Ascending aorta (tissue), 2 donors: Measurements from ENCODE around the gene TIMM22. TPM values are rescaled to one million over a fixed set of nuclear protein-coding genes. Genes with fewer than 3 reads are reported as not detected.

Experiments
- DNase-seq, 2 donors: peaks; one replicate each; pipeline ENCODE4 v3.0.0-alpha.2; 2019; ENCODE audit warnings: low spot score in 2 of 2
- H3K27ac ChIP-seq, 2 donors: fragments of 200-600 bp; sonication (generic); one replicate each; pipeline ENCODE4 v1.5.1; 2016 to 2017; ENCODE audit warnings: mild to moderate bottlenecking in 1 of 2
- H3K27me3 ChIP-seq: fragments of 200-600 bp; sonication (generic); one replicate; pipeline ENCODE4 v1.5.1; 2017
- H3K36me3 ChIP-seq, 2 donors: fragments of 200-600 bp; sonication (generic); one replicate each; pipeline ENCODE4 v1.5.1; 2016
- H3K4me1 ChIP-seq, 2 donors: fragments of 200-600 bp; sonication (generic); one replicate each; pipeline ENCODE4 v1.5.1; 2016 to 2017; ENCODE audit warnings: mild to moderate bottlenecking in 1 of 2
- H3K4me3 ChIP-seq, 2 donors: fragments of 200-600 bp; sonication (generic); one replicate each; pipeline ENCODE4 v1.5.1; 2016 to 2017; ENCODE audit warnings: mild to moderate bottlenecking in 1 of 2
- H3K9me3 ChIP-seq, 2 donors: fragments of 200-600 bp; sonication (generic); one replicate each; pipeline ENCODE4 v1.5.1; 2016
- intact Hi-C: fragments of 100-400 bp; cut with DNase I; formaldehyde crosslinking; loops from one replicate; pipeline ENCODE4 v1.15.1; 2023
- total RNA-seq: library from RNA; depleted of rRNA; stranded (reverse); fragments of >200 nt; gene quantifications from one replicate; pipeline ENCODE4 v1.1.0, GENCODE V29; 2016
- TF ChIP-seq, protein P1 (sequence below), 3 experiments: fragments of 200-600 bp in 2 of 3; fragments of 450-650 bp in 1 of 3; sonication (generic) in 2 of 3; IDR thresholded peaks; one replicate each; pipeline ENCODE4 v1.5.1; 2016 to 2019; ENCODE audit warnings: antibody characterized with exemption in 3 of 3, mild to moderate bottlenecking in 1 of 3, moderate library complexity in 1 of 3

TIMM22 gene
- total RNA-seq, 1 donor from 2014 or later: 12.1 TPM

DNA sequence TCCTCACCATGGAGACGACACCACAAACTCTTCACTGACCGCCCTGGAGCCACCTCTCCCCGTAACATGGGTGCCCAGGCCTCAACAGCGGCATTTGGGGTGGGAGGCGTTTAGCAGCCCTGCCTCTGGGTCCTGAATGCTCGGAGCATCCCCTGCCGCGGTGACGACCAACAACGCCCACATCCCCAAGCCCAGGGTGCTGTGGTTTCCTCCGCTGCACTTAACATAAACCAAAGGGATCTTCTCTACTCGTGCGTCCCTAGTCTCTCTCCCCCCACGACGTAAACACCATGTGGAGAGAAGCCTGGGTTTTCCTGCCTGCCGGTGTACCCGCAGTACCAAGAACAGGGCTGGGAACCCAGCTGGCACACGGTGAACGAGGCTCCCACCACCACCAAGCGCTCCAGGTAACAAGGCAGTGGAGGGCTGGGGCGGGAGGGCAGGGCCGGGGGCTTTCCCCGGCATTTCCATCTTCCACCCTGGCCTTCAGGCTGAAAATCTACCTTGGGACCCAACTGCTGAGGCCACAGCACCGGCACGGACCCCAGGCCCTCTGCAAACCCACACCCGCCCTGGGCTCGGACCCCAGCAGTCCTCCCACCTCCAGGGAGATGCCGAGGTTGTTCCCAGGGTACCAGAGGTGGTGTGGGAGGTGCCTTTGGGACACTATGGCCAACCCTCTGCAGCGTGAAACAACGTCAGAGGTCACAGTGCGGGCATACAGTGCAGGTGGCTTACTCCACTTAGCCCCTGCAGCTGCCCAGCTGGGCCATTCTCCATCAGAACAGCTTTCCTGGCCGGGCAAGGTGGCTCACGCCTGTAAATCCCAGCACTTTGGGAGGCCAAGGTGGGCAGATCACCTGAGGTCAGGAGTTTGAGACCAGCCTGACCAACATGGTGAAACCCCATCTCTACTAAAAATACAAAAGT, 54.3 kb downstream of the TIMM22 start:
- peaks cover 13 to 24% of the 10 kb centered on the region in 2 donors for H3K4me1 ChIP-seq
- no peak overlapping the region for H3K4me3 ChIP-seq
- no peak for DNase-seq
- H3K27ac ChIP-seq: no peak overlapping the region
- intact Hi-C loops: no loop called here
- H3K36me3 ChIP-seq: peaks cover 45 to 58% of the 10 kb centered on the region in 2 donors
- no peaks in the 10 kb centered on the region for H3K9me3 ChIP-seq
- no peaks in the 10 kb centered on the region for H3K27me3 ChIP-seq
- TF ChIP-seq, protein P1, sequence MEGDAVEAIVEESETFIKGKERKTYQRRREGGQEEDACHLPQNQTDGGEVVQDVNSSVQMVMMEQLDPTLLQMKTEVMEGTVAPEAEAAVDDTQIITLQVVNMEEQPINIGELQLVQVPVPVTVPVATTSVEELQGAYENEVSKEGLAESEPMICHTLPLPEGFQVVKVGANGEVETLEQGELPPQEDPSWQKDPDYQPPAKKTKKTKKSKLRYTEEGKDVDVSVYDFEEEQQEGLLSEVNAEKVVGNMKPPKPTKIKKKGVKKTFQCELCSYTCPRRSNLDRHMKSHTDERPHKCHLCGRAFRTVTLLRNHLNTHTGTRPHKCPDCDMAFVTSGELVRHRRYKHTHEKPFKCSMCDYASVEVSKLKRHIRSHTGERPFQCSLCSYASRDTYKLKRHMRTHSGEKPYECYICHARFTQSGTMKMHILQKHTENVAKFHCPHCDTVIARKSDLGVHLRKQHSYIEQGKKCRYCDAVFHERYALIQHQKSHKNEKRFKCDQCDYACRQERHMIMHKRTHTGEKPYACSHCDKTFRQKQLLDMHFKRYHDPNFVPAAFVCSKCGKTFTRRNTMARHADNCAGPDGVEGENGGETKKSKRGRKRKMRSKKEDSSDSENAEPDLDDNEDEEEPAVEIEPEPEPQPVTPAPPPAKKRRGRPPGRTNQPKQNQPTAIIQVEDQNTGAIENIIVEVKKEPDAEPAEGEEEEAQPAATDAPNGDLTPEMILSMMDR (IDR thresholded peaks at IDR 0.05): no peak

Other genes with a start within 250 kb of the TIMM22 start
- 11.2 TPM for gene GEMIN4, start 244.9 kb upstream of the TIMM22 start, total RNA-seq
- gene GLOD4, start 214.8 kb upstream of the TIMM22 start, total RNA-seq: 148 TPM
- 17.0 TPM for gene MRM3, start 214.8 kb upstream of the TIMM22 start, total RNA-seq
- 67.3 TPM for gene NXN, start 17.4 kb upstream of the TIMM22 start, total RNA-seq
- 184 TPM for gene ABR, start 182.9 kb downstream of the TIMM22 start, total RNA-seq